Transverse colon (tissue), 4 donors: ENCODE measurements around the gene MED15. TPM values are rescaled to one million over a fixed set of nuclear protein-coding genes. Genes with fewer than 3 reads are reported as not detected.
"Not testable (repeated sequence)": the region's sequence is repeated elsewhere in the genome, so short reads cannot be mapped to it uniquely, and the experiment has no call there.

Experiments used
- DNase-seq: peaks from one replicate; pipeline ENCODE4 v3.0.0-alpha.2; 2019
- H3K27ac ChIP-seq, 4 donors: fragments of 200-600 bp; sonication (generic); 2 replicates each; pipeline ENCODE4 v1.5.1; 2016 to 2018; ENCODE audit warnings: inconsistent platforms in 4 of 4
- H3K27me3 ChIP-seq: fragments of 200-600 bp; sonication (generic); 2 replicates; pipeline ENCODE4 v1.5.1; 2017; ENCODE audit warnings: inconsistent platforms
- H3K36me3 ChIP-seq, 4 donors: fragments of 200-600 bp; sonication (generic); 2 replicates each; pipeline ENCODE4 v1.5.1; 2017 to 2019; ENCODE audit warnings: inconsistent platforms in 4 of 4
- H3K4me1 ChIP-seq, 4 donors: fragments of 200-600 bp; sonication (generic); 2 replicates each; pipeline ENCODE4 v1.5.1; 2017 to 2020; ENCODE audit warnings: inconsistent platforms in 4 of 4
- H3K4me3 ChIP-seq, 4 donors: fragments of 200-600 bp; sonication (generic); 1 replicate in 1 of 4; 2 replicates in 3 of 4; pipeline versions ENCODE4 v1.5.1 to v1.6.1; 2017 to 2019; ENCODE audit warnings: inconsistent platforms in 4 of 4
- H3K9me3 ChIP-seq, 2 donors: fragments of 200-600 bp; sonication (generic); 2 replicates each; pipeline ENCODE4 v1.5.1; 2017 to 2019; ENCODE audit warnings: inconsistent platforms in 2 of 2
- EP300 ChIP-seq: sonication (generic); formaldehyde crosslinking; IDR thresholded peaks from one replicate; pipeline ENCODE4 v1.6.1; 2017; ENCODE audit warnings: antibody characterized with exemption, low read depth
- POLR2A ChIP-seq: fragments of 450-650 bp; IDR thresholded peaks from one replicate; pipeline ENCODE4 v1.6.1; 2016; ENCODE audit warnings: antibody characterized with exemption, mild to moderate bottlenecking, moderate library complexity
- POLR2AphosphoS5 ChIP-seq, 3 donors: sonication (generic); formaldehyde crosslinking; IDR thresholded peaks; one replicate each; pipeline ENCODE4 v1.6.1; 2016; ENCODE audit warnings: antibody characterized with exemption in 3 of 3
- WGBS, 2 donors: methylation state at CpG; one replicate each; pipeline ENCODE4 v1.1.5; 2018; ENCODE audit warnings: low coverage in 1 of 2; 5-methylcytosine and 5-hydroxymethylcytosine counted together
- in situ Hi-C, 4 donors: fragments of 200-750 bp; cut with MboI; loops; one replicate each; pipeline versions ENCODE4 v1.15.0 to v1.15.1; 2017; ENCODE audit warnings: low sequenced_read_pairs in 3 of 4, low pct_ligation_motif_present in 1 of 4, low pct_unique_long_range_greater_than_20kb in 1 of 4
- intact Hi-C: fragments of 100-400 bp; cut with DNase I; formaldehyde crosslinking; loops from one replicate; pipeline ENCODE4 v1.15.1; 2023; ENCODE audit warnings: low total_unique reads
- total RNA-seq, 4 donors: library from RNA; depleted of rRNA; stranded (reverse); fragments of >200 nt; gene quantifications; one replicate each; pipeline ENCODE4 v1.1.0, GENCODE V29; 2016
- TF ChIP-seq, protein P1 (sequence below), 5 experiments: fragments of 200-600 bp in 3 of 5; fragments of 450-650 bp in 2 of 5; sonication (generic) in 3 of 5; IDR thresholded peaks; 1 replicate in 2 of 5; 2 replicates in 3 of 5; pipeline ENCODE4 v1.5.1; 2016 to 2017; ENCODE audit warnings: antibody characterized with exemption in 5 of 5, inconsistent platforms in 3 of 5, mild to moderate bottlenecking in 2 of 5, moderate library complexity in 1 of 5

The MED15 gene
- total RNA-seq, 4 donors from 2014 or later = 70.3 to 211 (median 116) TPM

DNA sequence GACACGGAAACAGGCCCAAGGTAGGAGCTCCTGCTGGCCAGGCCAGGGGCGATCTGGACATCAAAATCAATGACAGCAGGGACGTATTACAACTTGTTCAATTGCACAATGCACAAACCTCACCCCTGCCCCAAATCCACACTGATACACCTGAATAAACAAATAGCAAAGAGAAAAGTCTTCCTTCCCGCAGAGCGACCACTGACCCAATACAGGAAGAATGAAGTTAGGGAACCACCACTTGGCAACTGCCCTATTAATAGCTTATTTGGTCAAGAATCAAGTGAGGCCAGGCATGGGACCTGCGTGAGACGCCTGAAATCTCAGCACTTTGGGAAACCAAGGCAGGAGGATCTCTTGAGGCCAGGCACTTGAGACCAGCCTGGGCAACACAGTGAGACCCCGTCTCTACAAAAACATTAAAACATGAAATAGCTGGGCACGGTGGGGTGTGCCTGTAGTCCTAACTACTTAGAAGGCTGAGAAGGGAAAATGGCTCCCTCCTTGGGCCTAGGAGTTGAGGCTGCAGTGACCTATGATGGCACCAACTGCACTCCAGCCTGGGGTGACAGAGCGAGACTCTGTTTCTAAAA lies 109.1 kb downstream of the MED15 start:
- H3K4me1 ChIP-seq = no peaks in the 10 kb centered on the region
- no peak overlapping the region for H3K4me3 ChIP-seq
- intact Hi-C loops = no loop called here
- no peaks in the 10 kb centered on the region for H3K9me3 ChIP-seq
- no peak overlapping the region for H3K27ac ChIP-seq
- in situ Hi-C loops = no loop called here
- H3K36me3 ChIP-seq = no peaks in the 10 kb centered on the region
- no peaks in the 10 kb centered on the region for H3K27me3 ChIP-seq
- TF ChIP-seq POLR2A (no peak), POLR2AphosphoS5 (IDR thresholded peaks at IDR 0.05) (no peak), EP300 (no peak)
- TF ChIP-seq, protein P1, sequence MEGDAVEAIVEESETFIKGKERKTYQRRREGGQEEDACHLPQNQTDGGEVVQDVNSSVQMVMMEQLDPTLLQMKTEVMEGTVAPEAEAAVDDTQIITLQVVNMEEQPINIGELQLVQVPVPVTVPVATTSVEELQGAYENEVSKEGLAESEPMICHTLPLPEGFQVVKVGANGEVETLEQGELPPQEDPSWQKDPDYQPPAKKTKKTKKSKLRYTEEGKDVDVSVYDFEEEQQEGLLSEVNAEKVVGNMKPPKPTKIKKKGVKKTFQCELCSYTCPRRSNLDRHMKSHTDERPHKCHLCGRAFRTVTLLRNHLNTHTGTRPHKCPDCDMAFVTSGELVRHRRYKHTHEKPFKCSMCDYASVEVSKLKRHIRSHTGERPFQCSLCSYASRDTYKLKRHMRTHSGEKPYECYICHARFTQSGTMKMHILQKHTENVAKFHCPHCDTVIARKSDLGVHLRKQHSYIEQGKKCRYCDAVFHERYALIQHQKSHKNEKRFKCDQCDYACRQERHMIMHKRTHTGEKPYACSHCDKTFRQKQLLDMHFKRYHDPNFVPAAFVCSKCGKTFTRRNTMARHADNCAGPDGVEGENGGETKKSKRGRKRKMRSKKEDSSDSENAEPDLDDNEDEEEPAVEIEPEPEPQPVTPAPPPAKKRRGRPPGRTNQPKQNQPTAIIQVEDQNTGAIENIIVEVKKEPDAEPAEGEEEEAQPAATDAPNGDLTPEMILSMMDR (IDR thresholded peaks at IDR 0.05) = no peak
- 84 to 100% methylated on average over 2 to 10 of the region's 10 CpGs for WGBS, 2 donors
- no peak for DNase-seq

DNA sequence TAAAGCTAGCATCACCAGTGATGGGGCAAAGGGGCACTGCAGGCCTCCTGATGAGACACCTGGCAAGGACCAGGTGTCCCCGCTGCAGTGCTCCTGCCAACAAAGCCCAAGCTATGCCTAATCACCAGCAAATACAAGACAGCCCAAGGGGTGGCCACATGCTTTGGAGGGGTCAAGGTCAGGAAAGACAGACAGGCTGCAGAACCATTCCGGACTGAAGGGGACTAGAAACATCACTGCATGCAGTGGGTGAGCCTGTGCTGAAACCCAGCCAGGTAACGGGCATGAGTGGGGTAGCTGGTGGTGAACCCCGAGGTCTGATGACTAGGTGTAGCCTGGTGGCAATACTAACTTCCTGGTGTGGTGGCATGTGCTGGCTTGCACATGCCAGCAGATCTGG lies 111.1 kb downstream of the MED15 start:
- Histone ChIP-seq H3K9me3 (no peaks in the 10 kb centered on the region), H3K27me3 (no peaks in the 10 kb centered on the region), H3K36me3 (no peaks in the 10 kb centered on the region), H3K27ac (no peak overlapping the region), H3K4me1 (no peaks in the 10 kb centered on the region), H3K4me3 (no peak overlapping the region)
- TF ChIP-seq POLR2A = no peak
- no peak for TF ChIP-seq EP300
- no peak for TF ChIP-seq POLR2AphosphoS5 (IDR thresholded peaks at IDR 0.05)
- TF ChIP-seq, protein P1 (IDR thresholded peaks at IDR 0.05) = no peak
- in situ Hi-C loops (no loop called here), intact Hi-C loops (no loop called here)
- 87% methylated on average over 4 of the region's 4 CpGs; no CpG with 5 or more reads in 1 of the 2 donors for WGBS, 2 donors
- no peak for DNase-seq

DNA sequence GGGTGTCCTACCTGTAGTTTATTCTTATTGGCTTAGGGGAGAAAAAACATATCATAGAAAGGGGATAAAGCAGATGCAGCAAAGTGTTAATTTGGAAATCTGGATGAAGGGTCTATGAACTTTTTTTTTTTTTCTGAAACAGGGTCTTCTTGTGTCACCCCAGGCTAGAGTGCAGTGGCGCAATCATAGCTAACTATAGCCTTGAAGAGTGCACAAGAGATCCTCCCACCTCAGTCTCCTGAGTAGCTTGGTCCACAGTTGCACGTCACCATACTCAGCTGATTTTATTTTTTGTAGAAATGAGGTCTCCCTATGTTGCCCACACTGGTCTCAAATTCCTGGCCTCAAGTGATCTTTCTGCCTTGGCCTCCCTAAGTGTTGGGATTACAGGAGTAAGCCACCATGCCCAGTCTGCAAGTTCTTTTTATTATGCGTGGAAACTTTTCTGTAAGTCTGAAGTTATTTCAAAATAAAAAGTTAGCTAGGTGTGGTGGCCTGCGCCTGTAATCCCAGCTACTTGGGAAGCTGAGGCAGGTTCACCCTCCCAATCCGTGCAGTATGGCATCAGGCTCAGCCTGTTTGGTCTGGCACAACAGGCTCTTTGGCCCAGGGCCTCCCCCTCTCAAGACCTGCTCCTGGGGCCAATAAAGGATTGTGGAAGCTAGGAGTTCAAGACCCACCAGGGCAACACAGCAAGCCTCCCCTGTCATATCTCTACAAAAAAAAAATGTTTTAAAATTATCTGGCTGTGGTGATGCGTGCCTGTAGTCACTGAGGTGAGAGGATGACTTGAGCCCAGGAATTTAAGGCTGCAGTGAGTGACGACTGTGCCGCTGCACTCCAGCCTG lies 111.9 kb downstream of the MED15 start:
- intact Hi-C loops = no loop called here
- Histone ChIP-seq H3K27ac (no peak overlapping the region), H3K4me3 (no peak overlapping the region), H3K36me3 (no peaks in the 10 kb centered on the region), H3K27me3 (no peaks in the 10 kb centered on the region), H3K4me1 (no peaks in the 10 kb centered on the region), H3K9me3 (no peaks in the 10 kb centered on the region)
- TF ChIP-seq POLR2AphosphoS5 (IDR thresholded peaks at IDR 0.05) = no peak
- no peak for TF ChIP-seq EP300
- TF ChIP-seq, protein P1 (IDR thresholded peaks at IDR 0.05) = no peak
- no peak for TF ChIP-seq POLR2A
- DNase-seq = no peak
- 92 to 94% methylated on average over 6 to 8 of the region's 8 CpGs for WGBS, 2 donors
- in situ Hi-C loops = no loop called here

DNA sequence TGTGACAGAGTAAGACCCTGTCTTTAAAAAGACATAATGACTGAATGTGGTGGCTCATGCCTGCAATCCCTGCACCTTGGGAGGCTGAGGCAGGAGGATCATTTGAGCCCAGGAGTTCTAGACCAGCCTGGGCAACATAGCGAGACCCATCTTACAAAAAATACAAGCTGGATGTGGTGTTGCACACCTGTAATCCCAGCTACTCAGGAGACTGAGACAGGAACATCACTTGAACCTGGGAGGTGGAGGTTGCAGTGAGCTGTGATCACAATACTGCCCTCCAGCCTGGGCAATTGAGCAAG lies 112.4 kb downstream of the MED15 start:
- H3K36me3 ChIP-seq, H3K27me3 ChIP-seq, DNase-seq, in situ Hi-C loops, H3K4me3 ChIP-seq, H3K27ac ChIP-seq, intact Hi-C loops, H3K4me1 ChIP-seq, H3K9me3 ChIP-seq: not testable (repeated sequence)
- WGBS, 2 donors = 92% methylated on average over 1 of the region's 1 CpG; no CpG with 5 or more reads in 1 of the 2 donors
